COLO829 (cell line): ENCODE measurements around the gene PRKN.

Experiments used
- DNase-seq: peaks from one replicate; pipeline ENCODE4 v3.0.0; 2012; ENCODE audit warnings: low spot score

Gene PRKN

GRCh38 chr6:161796681-161797080, 930.9 kb downstream of the PRKN start:
- no peak for DNase-seq

GRCh38 chr6:161792851-161793493, 934.6 kb downstream of the PRKN start:
- DNase-seq: no peak

- DNase-seq: no peak
Observed at GRCh38 chr6:161788531-161788930, 939.0 kb downstream of the PRKN start.

GRCh38 chr6:161772176-161772575, 955.4 kb downstream of the PRKN start:
- no peak for DNase-seq

GRCh38 chr6:161761966-161762365, 965.6 kb downstream of the PRKN start:
- no peak for DNase-seq

GRCh38 chr6:161755080-161755479, 972.5 kb downstream of the PRKN start:
- no peak for DNase-seq

GRCh38 chr6:161750686-161751085, 976.9 kb downstream of the PRKN start:
- DNase-seq: no peak

- no peak for DNase-seq
Observed at GRCh38 chr6:161749576-161749975, 978.0 kb downstream of the PRKN start.

GRCh38 chr6:161748535-161749416, 978.8 kb downstream of the PRKN start:
- peak; percentile 45 for DNase-seq

GRCh38 chr6:161747506-161747905, 980.1 kb downstream of the PRKN start:
- no peak for DNase-seq

- DNase-seq: peak; percentile 10
Observed at GRCh38 chr6:161745594-161746141, 981.9 kb downstream of the PRKN start.

- no peak for DNase-seq
Observed at GRCh38 chr6:161745128-161745527, 982.4 kb downstream of the PRKN start.

- DNase-seq: no peak
Observed at GRCh38 chr6:161744211-161745067, 983.1 kb downstream of the PRKN start.

- no peak for DNase-seq
Observed at GRCh38 chr6:161743509-161744178, 983.9 kb downstream of the PRKN start.

GRCh38 chr6:161740486-161740885, 987.1 kb downstream of the PRKN start:
- no peak for DNase-seq

- DNase-seq: no peak
Observed at GRCh38 chr6:161736781-161737292, 990.7 kb downstream of the PRKN start.

GRCh38 chr6:161736326-161736725, 991.2 kb downstream of the PRKN start:
- DNase-seq: no peak

GRCh38 chr6:161732594-161732993, 995.0 kb downstream of the PRKN start:
- DNase-seq: no peak

- no peak for DNase-seq
Observed at GRCh38 chr6:161727083-161727833, 1000.3 kb downstream of the PRKN start.

GRCh38 chr6:161722394-161722793, 1005.2 kb downstream of the PRKN start:
- no peak for DNase-seq

GRCh38 chr6:161721511-161721910, 1006.1 kb downstream of the PRKN start:
- no peak for DNase-seq
